SK-N-SH (cell line): ENCODE results near the gene SLC13A3. TPM values are rescaled to one million over a fixed set of nuclear protein-coding genes. Genes with fewer than 3 reads are reported as not detected.

Source experiments
- CTCF ChIA-PET: fragments of 300-600, 350-600 bp; formaldehyde crosslinking; extraction: SDS; loops from one replicate; lab custom pipeline; 2021; lab: Yijun Ruan, JAX
- POLR2A ChIA-PET: fragments of 350-600 bp; sonication (Branson Sonifier 250); formaldehyde crosslinking; extraction: SDS; loops from one replicate; lab custom pipeline; 2020; ENCODE audit warnings: antibody characterized with exemption, inconsistent platforms; lab: Yijun Ruan, JAX
- DNase-seq: peaks from one replicate; pipeline ENCODE4 v3.0.0; 2012
- H2AFZ ChIP-seq: fragments of 200-600 bp; sonication (generic); 2 replicates; pipeline ENCODE4 v1.8.1; 2016; ENCODE audit warnings: antibody characterized with exemption, mild to moderate bottlenecking, low read depth
- H3F3A ChIP-seq: fragments of 200-600 bp; sonication (generic); replicated peaks from 2 replicates; pipeline ENCODE3; 2016; ENCODE audit warnings: antibody characterized with exemption, mild to moderate bottlenecking; ENCODE audit not compliant: insufficient read depth
- H3K27ac ChIP-seq, 2 experiments: fragments of 200-500 bp in 1 of 2; fragments of 200-600 bp in 1 of 2; sonication (Bioruptor generic) in 1 of 2; sonication (generic), shearing (Covaris generic) in 1 of 2; 2 replicates each; pipeline versions ENCODE4 v1.5.1 to v1.6.1; 2014 to 2016; ENCODE audit warnings: low read depth in 2 of 2, inconsistent platforms in 1 of 2, low read length in 1 of 2, mild to moderate bottlenecking in 1 of 2, mixed read lengths in 1 of 2
- H3K27me3 ChIP-seq: fragments of 200-600 bp; sonication (generic), shearing (Covaris generic); 2 replicates; pipeline ENCODE4 v1.6.1; 2016; ENCODE audit warnings: mixed run types; ENCODE audit not compliant: insufficient read depth
- H3K36me3 ChIP-seq, 2 experiments: fragments of 200-500 bp in 1 of 2; fragments of 200-600 bp in 1 of 2; sonication (Bioruptor generic) in 1 of 2; sonication (generic) in 1 of 2; replicated peaks in 1 of 2; 2 replicates each; pipeline versions ENCODE3 to v1.5.1; 2014 to 2016; ENCODE audit warnings: low read length in 1 of 2, mild to moderate bottlenecking in 1 of 2; ENCODE audit not compliant: insufficient read depth in 2 of 2, control insufficient read depth in 1 of 2
- H3K4me1 ChIP-seq, 2 experiments: fragments of 200-500 bp in 1 of 2; fragments of 200-600 bp in 1 of 2; sonication (Bioruptor generic) in 1 of 2; sonication (generic), shearing (Covaris generic) in 1 of 2; 2 replicates each; pipeline versions ENCODE4 v1.5.1 to v1.6.1; 2014 to 2016; ENCODE audit warnings: low read depth in 1 of 2, low read length in 1 of 2, mixed run types in 1 of 2; ENCODE audit not compliant: insufficient read depth in 2 of 2, control insufficient read depth in 1 of 2
- H3K4me2 ChIP-seq: fragments of 200-600 bp; sonication (generic), shearing (Covaris generic); 2 replicates; pipeline ENCODE4 v1.6.1; 2017; ENCODE audit warnings: mixed run types
- H3K4me3 ChIP-seq, 2 experiments: fragments of 200-500 bp in 1 of 2; fragments of 200-600 bp in 1 of 2; sonication (Bioruptor generic) in 1 of 2; sonication (generic), shearing (Covaris generic) in 1 of 2; 2 replicates each; pipeline versions ENCODE4 v1.5.1 to v1.8.1; 2014 to 2016; ENCODE audit warnings: low read depth in 2 of 2, inconsistent platforms in 1 of 2, low read length in 1 of 2, mild to moderate bottlenecking in 1 of 2, mixed read lengths in 1 of 2, moderate library complexity in 1 of 2
- H3K79me2 ChIP-seq: fragments of 200-600 bp; sonication (generic); 2 replicates; pipeline ENCODE4 v1.8.1; 2017; ENCODE audit warnings: mild to moderate bottlenecking; ENCODE audit not compliant: insufficient read depth
- H3K9ac ChIP-seq: fragments of 200-600 bp; sonication (generic); 2 replicates; pipeline ENCODE4 v1.6.1; 2017; ENCODE audit warnings: mixed run types
- H3K9me2 ChIP-seq: fragments of 200-600 bp; sonication (generic); 2 replicates; pipeline ENCODE4 v1.6.1; 2017; ENCODE audit warnings: mixed run types
- H3K9me3 ChIP-seq: fragments of 200-600 bp; sonication (generic); 2 replicates; pipeline ENCODE4 v1.6.1; 2017; ENCODE audit warnings: mixed run types, mild to moderate bottlenecking, moderate library complexity
- H4K20me1 ChIP-seq: fragments of 200-600 bp; sonication (generic); 2 replicates; pipeline ENCODE4 v1.6.1; 2017; ENCODE audit warnings: mild to moderate bottlenecking, mixed run types; ENCODE audit not compliant: insufficient read depth
- CHD2 ChIP-seq: fragments of 150-350 bp; IDR thresholded peaks from 2 replicates; pipeline ENCODE4 v1.6.1; 2018; ENCODE audit warnings: low read length; ENCODE audit not compliant: partially characterized antibody
- ELF1 ChIP-seq: IDR thresholded peaks from 2 replicates; pipeline ENCODE4 v1.4.0; 2012
- FOXJ3 ChIP-seq: sonication (generic); formaldehyde crosslinking; IDR thresholded peaks from 2 replicates; pipeline ENCODE4 v1.5.1; 2020; ENCODE audit warnings: mild to moderate bottlenecking, missing genetic modification reagents
- FOXM1 ChIP-seq: IDR thresholded peaks from 2 replicates; pipeline ENCODE4 v1.4.0; 2012; ENCODE audit warnings: low read depth, mild to moderate bottlenecking
- GABPA ChIP-seq: IDR thresholded peaks from 2 replicates; pipeline ENCODE4 v1.4.0; 2012; ENCODE audit warnings: low read depth, mild to moderate bottlenecking
- MXI1 ChIP-seq: IDR thresholded peaks from 2 replicates; pipeline ENCODE4 v1.6.1; 2012; ENCODE audit warnings: mild to moderate bottlenecking, low read depth, low read length, improper control_type of control experiment
- NFIC ChIP-seq: IDR thresholded peaks from 2 replicates; pipeline ENCODE4 v1.4.0; 2012; ENCODE audit warnings: borderline replicate concordance
- RXRA ChIP-seq: IDR thresholded peaks from 2 replicates; pipeline ENCODE4 v1.4.0; 2012; ENCODE audit warnings: low read depth, mild to moderate bottlenecking, borderline replicate concordance
- SIN3A ChIP-seq: IDR thresholded peaks from 2 replicates; pipeline ENCODE4 v1.6.1; 2012; ENCODE audit warnings: low read depth, mild to moderate bottlenecking, low read length, moderate library complexity, borderline replicate concordance
- TAF1 ChIP-seq: IDR thresholded peaks from 2 replicates; pipeline ENCODE4 v1.6.1; 2012; ENCODE audit warnings: low read depth, mild to moderate bottlenecking, low read length, moderate library complexity, borderline replicate concordance
- TEAD4 ChIP-seq: IDR thresholded peaks from 2 replicates; pipeline ENCODE4 v1.4.0; 2012; ENCODE audit warnings: mild to moderate bottlenecking, borderline replicate concordance; ENCODE audit not compliant: insufficient read depth
- YY1 ChIP-seq: IDR thresholded peaks from 2 replicates; pipeline ENCODE4 v1.4.0; 2012; ENCODE audit warnings: low read depth, mild to moderate bottlenecking
- WGBS: methylation state at CpG from one replicate; pipeline ENCODE4 v1.1.6; 2017; ENCODE audit warnings: low lambda C conversion rate; 5-methylcytosine and 5-hydroxymethylcytosine counted together
- polyA plus RNA-seq, 3 experiments: library from polyadenylated mRNA; depleted of rRNA; stranded (reverse); fragments of >200 nt; gene quantifications; 2 replicates each; pipeline ENCODE4 v1.2.3, GENCODE V29; 2012
- TF ChIP-seq, protein P1 (sequence below): fragments of 200-600 bp; sonication (generic); IDR thresholded peaks from 2 replicates; pipeline ENCODE4 v1.6.1; 2017; ENCODE audit warnings: antibody characterized with exemption, mild to moderate bottlenecking, moderate library complexity
- TF ChIP-seq, protein P2 (sequence below): IDR thresholded peaks from 2 replicates; pipeline ENCODE4 v1.4.0; 2012; ENCODE audit warnings: low read depth, borderline replicate concordance
- TF ChIP-seq, protein P3 (sequence below): fragments of 150-350 bp; IDR thresholded peaks from 2 replicates; pipeline ENCODE4 v1.6.1; 2016; ENCODE audit warnings: mild to moderate bottlenecking, low read depth, low read length
- TF ChIP-seq, protein P4 (sequence below): IDR thresholded peaks from 2 replicates; pipeline ENCODE4; 2012
- TF ChIP-seq, protein P5 (sequence below): IDR thresholded peaks from 2 replicates; pipeline ENCODE4 v1.4.0; 2012; ENCODE audit warnings: low read depth
- TF ChIP-seq, protein P6 (sequence below): IDR thresholded peaks from 2 replicates; pipeline ENCODE4 v1.4.0; 2012; ENCODE audit warnings: low read depth, borderline replicate concordance

The SLC13A3 gene
- polyA plus RNA-seq, 1 of the 3 experiments (the other 2 are of a cell fraction) = 0.10 TPM

DNA sequence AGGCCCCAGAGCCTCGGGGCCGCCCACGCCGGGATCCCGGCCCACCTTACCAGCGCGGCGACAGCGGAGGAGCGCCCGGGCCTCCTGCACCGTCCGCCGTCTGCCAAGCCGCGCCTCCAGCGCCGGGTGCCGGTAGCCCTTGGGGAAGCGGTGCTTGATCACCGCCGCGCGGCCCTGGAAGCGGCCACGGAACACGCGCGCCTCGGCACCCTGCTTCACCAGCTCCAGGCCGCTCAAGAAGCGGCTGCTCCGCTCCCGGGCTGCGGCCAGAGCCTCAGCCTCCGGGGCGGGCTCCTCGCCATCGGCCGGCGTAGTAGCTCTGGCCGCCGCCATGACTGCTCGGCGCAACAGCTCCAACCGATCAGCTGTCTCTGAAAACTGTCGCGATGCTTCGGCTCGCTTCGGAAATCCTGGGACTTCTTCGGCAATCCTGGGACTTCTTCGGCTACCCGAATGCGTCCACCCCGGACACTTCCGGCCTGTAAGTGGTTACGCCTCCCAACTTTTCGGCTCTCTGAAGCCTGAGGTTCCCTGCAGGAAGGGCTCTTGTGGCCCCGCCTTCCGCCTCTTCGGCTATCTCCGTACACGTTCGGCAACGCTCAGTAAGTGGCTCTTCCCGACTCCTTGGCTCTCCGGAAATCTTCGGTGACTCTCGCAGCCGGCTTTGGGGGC lies 38.0 kb upstream of the SLC13A3 start, which contains the start of gene TP53RK:
TSS of gene TP53RK (minus strand) at position 363 of the 672 bp plus-strand sequence. CDS start at position 333, 30 bp downstream.
- peaks cover 45% of the 10 kb centered on the region for H3K79me2 ChIP-seq

More for the DNA sequence above, 38.0 kb upstream of the SLC13A3 start, which contains the start of gene TP53RK:
- H2AFZ ChIP-seq = peak within 1 kb of the TSS; percentile 87
- peak; percentile 87 for DNase-seq
- peaks cover 17 to 24% of the 10 kb centered on the region in 2 experiments for H3K36me3 ChIP-seq
- CTCF ChIA-PET = interaction anchor here (0.9 to 3.4 kb wide), 8 partner anchors 9 to 180 kb away, joined by 3 to 12 read pairs (median 4); no protein-coding TSS in a partner anchor
- no peaks in the 10 kb centered on the region for H3K9me2 ChIP-seq
- 0 out of 2 replicates have a peak, but pooled peaks cover 3% of the 10 kb centered on the region for H4K20me1 ChIP-seq
- H3K4me3 ChIP-seq = peak within 1 kb of the TSS; percentile 71 to 84
- POLR2A ChIA-PET = interaction anchor here (0.6 to 1.6 kb wide), 3 partner anchors 99 to 137 kb away, joined by 3 to 5 read pairs (median 5); no protein-coding TSS in a partner anchor
- TF ChIP-seq CHD2 (peak; percentile 92), RXRA (no peak), FOXJ3 (CRISPR knock-in tag) (peak; percentile 54; the same call in 1 of the 2 replicates), NFIC (peak; percentile 28; the same call in 1 of the 2 replicates), YY1 (peak; percentile 92), GABPA (peak; percentile 51; the same call in 1 of the 2 replicates), ELF1 (peak; percentile 53; the same call in 1 of the 2 replicates), TEAD4 (0 out of 2 replicates have a peak, but pooled peaks have one; percentile 15), FOXM1 (no peak), MXI1 (no peak; the same call in 1 of the 2 replicates), TAF1 (peak; percentile 82), SIN3A (peak; percentile 58; the same call in 1 of the 2 replicates)
- TF ChIP-seq, protein P1, sequence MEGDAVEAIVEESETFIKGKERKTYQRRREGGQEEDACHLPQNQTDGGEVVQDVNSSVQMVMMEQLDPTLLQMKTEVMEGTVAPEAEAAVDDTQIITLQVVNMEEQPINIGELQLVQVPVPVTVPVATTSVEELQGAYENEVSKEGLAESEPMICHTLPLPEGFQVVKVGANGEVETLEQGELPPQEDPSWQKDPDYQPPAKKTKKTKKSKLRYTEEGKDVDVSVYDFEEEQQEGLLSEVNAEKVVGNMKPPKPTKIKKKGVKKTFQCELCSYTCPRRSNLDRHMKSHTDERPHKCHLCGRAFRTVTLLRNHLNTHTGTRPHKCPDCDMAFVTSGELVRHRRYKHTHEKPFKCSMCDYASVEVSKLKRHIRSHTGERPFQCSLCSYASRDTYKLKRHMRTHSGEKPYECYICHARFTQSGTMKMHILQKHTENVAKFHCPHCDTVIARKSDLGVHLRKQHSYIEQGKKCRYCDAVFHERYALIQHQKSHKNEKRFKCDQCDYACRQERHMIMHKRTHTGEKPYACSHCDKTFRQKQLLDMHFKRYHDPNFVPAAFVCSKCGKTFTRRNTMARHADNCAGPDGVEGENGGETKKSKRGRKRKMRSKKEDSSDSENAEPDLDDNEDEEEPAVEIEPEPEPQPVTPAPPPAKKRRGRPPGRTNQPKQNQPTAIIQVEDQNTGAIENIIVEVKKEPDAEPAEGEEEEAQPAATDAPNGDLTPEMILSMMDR = 0 out of 2 replicates have a peak, but pooled peaks have one; percentile 16
- TF ChIP-seq, protein P2, sequence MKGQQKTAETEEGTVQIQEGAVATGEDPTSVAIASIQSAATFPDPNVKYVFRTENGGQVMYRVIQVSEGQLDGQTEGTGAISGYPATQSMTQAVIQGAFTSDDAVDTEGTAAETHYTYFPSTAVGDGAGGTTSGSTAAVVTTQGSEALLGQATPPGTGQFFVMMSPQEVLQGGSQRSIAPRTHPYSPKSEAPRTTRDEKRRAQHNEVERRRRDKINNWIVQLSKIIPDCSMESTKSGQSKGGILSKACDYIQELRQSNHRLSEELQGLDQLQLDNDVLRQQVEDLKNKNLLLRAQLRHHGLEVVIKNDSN = peak; percentile 44; the same call in 1 of the 2 replicates
- TF ChIP-seq, protein P3, sequence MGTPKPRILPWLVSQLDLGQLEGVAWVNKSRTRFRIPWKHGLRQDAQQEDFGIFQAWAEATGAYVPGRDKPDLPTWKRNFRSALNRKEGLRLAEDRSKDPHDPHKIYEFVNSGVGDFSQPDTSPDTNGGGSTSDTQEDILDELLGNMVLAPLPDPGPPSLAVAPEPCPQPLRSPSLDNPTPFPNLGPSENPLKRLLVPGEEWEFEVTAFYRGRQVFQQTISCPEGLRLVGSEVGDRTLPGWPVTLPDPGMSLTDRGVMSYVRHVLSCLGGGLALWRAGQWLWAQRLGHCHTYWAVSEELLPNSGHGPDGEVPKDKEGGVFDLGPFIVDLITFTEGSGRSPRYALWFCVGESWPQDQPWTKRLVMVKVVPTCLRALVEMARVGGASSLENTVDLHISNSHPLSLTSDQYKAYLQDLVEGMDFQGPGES = no peak
- TF ChIP-seq, protein P4, sequence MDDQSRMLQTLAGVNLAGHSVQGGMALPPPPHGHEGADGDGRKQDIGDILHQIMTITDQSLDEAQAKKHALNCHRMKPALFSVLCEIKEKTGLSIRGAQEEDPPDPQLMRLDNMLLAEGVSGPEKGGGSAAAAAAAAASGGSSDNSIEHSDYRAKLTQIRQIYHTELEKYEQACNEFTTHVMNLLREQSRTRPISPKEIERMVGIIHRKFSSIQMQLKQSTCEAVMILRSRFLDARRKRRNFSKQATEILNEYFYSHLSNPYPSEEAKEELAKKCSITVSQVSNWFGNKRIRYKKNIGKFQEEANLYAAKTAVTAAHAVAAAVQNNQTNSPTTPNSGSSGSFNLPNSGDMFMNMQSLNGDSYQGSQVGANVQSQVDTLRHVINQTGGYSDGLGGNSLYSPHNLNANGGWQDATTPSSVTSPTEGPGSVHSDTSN = 0 out of 2 replicates have a peak, but pooled peaks have one; percentile 41
- TF ChIP-seq, protein P5, sequence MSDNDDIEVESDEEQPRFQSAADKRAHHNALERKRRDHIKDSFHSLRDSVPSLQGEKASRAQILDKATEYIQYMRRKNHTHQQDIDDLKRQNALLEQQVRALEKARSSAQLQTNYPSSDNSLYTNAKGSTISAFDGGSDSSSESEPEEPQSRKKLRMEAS = no peak; the same call in 1 of the 2 replicates
- TF ChIP-seq, protein P6, sequence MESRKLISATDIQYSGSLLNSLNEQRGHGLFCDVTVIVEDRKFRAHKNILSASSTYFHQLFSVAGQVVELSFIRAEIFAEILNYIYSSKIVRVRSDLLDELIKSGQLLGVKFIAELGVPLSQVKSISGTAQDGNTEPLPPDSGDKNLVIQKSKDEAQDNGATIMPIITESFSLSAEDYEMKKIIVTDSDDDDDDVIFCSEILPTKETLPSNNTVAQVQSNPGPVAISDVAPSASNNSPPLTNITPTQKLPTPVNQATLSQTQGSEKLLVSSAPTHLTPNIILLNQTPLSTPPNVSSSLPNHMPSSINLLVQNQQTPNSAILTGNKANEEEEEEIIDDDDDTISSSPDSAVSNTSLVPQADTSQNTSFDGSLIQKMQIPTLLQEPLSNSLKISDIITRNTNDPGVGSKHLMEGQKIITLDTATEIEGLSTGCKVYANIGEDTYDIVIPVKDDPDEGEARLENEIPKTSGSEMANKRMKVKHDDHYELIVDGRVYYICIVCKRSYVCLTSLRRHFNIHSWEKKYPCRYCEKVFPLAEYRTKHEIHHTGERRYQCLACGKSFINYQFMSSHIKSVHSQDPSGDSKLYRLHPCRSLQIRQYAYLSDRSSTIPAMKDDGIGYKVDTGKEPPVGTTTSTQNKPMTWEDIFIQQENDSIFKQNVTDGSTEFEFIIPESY = peak; percentile 93
- peaks cover 4 to 10% of the 10 kb centered on the region in 2 experiments; a peak in 3 of 4 replicates for H3K4me1 ChIP-seq
- H3K9ac ChIP-seq = peak within 1 kb of the TSS; percentile 89
- H3K4me2 ChIP-seq = peak within 1 kb of the TSS; percentile 88
- no peaks in the 10 kb centered on the region for H3K27me3 ChIP-seq
- H3F3A ChIP-seq = peaks cover 4% of the 10 kb centered on the region
- peak within 1 kb of the TSS; percentile 87 to 89 for H3K27ac ChIP-seq
- no peaks in the 10 kb centered on the region for H3K9me3 ChIP-seq
- 1% methylated on average over 30 of the region's 71 CpGs for WGBS
